Kasumi-1 (cell line): ENCODE data around the gene TAMALIN.
A peak's percentile ranks its signal among the peaks of the same experiment; 100 is the strongest.

Source experiments
- DNase-seq, 2 experiments: peaks; one replicate each; lab custom pipeline; 2025; lab: John Stamatoyannopoulos, UW

The TAMALIN gene

GRCh38 chr12:52014567-52015530 lies 8.1 kb downstream of the TAMALIN start:
- no peak for DNase-seq

GRCh38 chr12:52015532-52016041 lies 8.8 kb downstream of the TAMALIN start:
- DNase-seq, result no peak

GRCh38 chr12:52018433-52019112 lies 11.8 kb downstream of the TAMALIN start:
- no peak for DNase-seq

- no peak for DNase-seq
Measured at GRCh38 chr12:52019113-52019770, 12.5 kb downstream of the TAMALIN start.

- DNase-seq, result peak; percentile 86 to 88
Measured at GRCh38 chr12:52020539-52021336, 14.0 kb downstream of the TAMALIN start.

GRCh38 chr12:52022841-52023181 lies 16.1 kb downstream of the TAMALIN start:
- peak in 1 of 2 experiments; percentile 52 for DNase-seq

GRCh38 chr12:52023182-52023975 lies 16.6 kb downstream of the TAMALIN start:
- DNase-seq, result peak; percentile 74 to 77

GRCh38 chr12:52023976-52024688 lies 17.4 kb downstream of the TAMALIN start:
- peak; percentile 59 to 60 for DNase-seq

- peak; percentile 76 to 77 for DNase-seq
Measured at GRCh38 chr12:52024845-52025230, 18.1 kb downstream of the TAMALIN start.

- DNase-seq, result no peak
Measured at GRCh38 chr12:52026263-52026662, 19.5 kb downstream of the TAMALIN start.

GRCh38 chr12:52027085-52027843 lies 20.5 kb downstream of the TAMALIN start:
- DNase-seq, result no peak

- DNase-seq, result no peak
Measured at GRCh38 chr12:52029685-52030084, 22.9 kb downstream of the TAMALIN start.

GRCh38 chr12:52032446-52032803 lies 25.7 kb downstream of the TAMALIN start:
- DNase-seq, result no peak

GRCh38 chr12:52032804-52033445 lies 26.2 kb downstream of the TAMALIN start:
- DNase-seq, result peak; percentile 91

GRCh38 chr12:52033446-52034140 lies 26.8 kb downstream of the TAMALIN start:
- no peak for DNase-seq

- DNase-seq, result no peak
Measured at GRCh38 chr12:52035190-52035589, 28.4 kb downstream of the TAMALIN start.

- no peak for DNase-seq
Measured at GRCh38 chr12:52035926-52036325, 29.2 kb downstream of the TAMALIN start.

- DNase-seq, result peak in 1 of 2 experiments; percentile 22
Measured at GRCh38 chr12:52036587-52037171, 29.9 kb downstream of the TAMALIN start.
